ENCODE data around the gene NXPE4. TPM values are rescaled to one million over a fixed set of nuclear protein-coding genes. Genes with fewer than 3 reads are reported as not detected.

NXPE4 gene
- total and polyA plus RNA-seq, 2 of the 8 experiments (the other 6 are each of a cell fraction or from before 2014, with no cell fraction given): not detected

DNA sequence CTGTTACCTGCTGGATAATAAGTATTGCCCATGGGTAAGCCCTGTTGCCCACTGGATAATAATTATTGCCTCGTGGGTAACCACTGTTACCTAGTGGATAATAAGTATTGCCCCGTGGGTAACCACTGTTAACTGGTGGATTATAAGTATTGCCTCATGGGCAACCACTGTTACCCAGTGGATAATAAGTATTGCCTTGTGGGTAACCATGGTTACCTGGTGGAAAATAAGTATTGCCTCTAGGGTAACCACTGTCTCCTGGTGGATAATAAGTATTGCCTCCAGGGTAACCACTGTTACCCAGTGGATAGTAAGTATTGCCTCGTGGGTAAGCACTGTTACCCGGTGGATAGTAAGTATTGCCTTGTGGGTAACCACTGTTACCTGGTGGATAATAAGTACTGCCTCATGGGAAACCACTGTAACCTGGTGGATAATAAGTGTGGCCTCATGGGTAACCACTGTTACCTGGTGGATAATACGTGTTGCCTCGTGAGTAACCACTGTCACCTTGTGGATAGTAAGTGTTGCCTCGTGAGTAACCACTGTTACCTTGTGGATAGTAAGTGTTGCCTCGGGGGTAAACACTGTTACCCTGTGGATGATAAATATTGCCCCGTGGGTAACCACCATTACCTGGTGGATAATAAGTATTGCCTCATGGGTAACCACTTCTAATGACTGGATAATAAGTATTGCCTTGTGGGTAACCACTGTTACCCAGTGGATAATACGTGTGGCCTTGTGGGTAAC is 29.0 kb upstream of the NXPE4 start:
- 86% methylated on average over 10 of the region's 10 CpGs; no CpG with 5 or more reads in 1 of the 2 experiments for WGBS, 2 experiments (ENCODE audit: extremely low coverage in 1 of 2, insufficient coverage in 1 of 2, insufficient read length in 1 of 2, insufficient replicate concordance in 2 of 2, low coverage in 1 of 2, low lambda C conversion rate in 2 of 2, missing lambda C conversion rate in 1 of 2)
- no peaks in the 10 kb centered on the region for H3K79me2 ChIP-seq (ENCODE audit: control insufficient read depth in 1 of 2, insufficient read depth in 2 of 2, low read length in 2 of 2)
- peaks cover 42 to 56% of the 10 kb centered on the region in 2 experiments for H3K9me3 ChIP-seq (ENCODE audit: insufficient read depth in 2 of 2, low read depth in 1 of 2, low read length in 1 of 2)
- no peak overlapping the region for H3K4me2 ChIP-seq (ENCODE audit: insufficient read depth in 1 of 2, low read depth in 2 of 2, low read length in 2 of 2)
- no peaks in the 10 kb centered on the region for H3K23me2 ChIP-seq (ENCODE audit: low read depth, low read length)
- H2BK12ac ChIP-seq (ENCODE audit: low read depth, low read length): no peak overlapping the region
- no peak overlapping the region for H4K8ac ChIP-seq (ENCODE audit: extremely low read depth, insufficient read depth, low read length)
- no peak overlapping the region for H3K9ac ChIP-seq (replicated peaks in 1 of 4; ENCODE audit: extremely low read depth in 1 of 4, low read depth in 3 of 4, low read length in 3 of 4)
- H3K4me3 ChIP-seq (ENCODE audit: extremely low read depth in 1 of 4, insufficient read depth in 2 of 4, low read depth in 3 of 4, low read length in 4 of 4): no peak overlapping the region
- H2BK20ac ChIP-seq (ENCODE audit: low read length): no peak overlapping the region
- H3K18ac ChIP-seq (ENCODE audit: extremely low read depth, low read length): no peak overlapping the region
- no peak overlapping the region for H4K5ac ChIP-seq (ENCODE audit: insufficient read length, low read depth, low read length)
- no peak overlapping the region for H3K23ac ChIP-seq (ENCODE audit: insufficient read length)
- no peaks in the 10 kb centered on the region for H3K4me1 ChIP-seq (replicated peaks in 1 of 4; ENCODE audit: control insufficient read depth in 3 of 4, insufficient read depth in 4 of 4, low read length in 3 of 4)
- H3K27me3 ChIP-seq (replicated peaks in 1 of 4; ENCODE audit: control insufficient read depth in 3 of 4, extremely low read depth in 1 of 4, insufficient read depth in 3 of 4, low read length in 3 of 4): no peaks in the 10 kb centered on the region
- no peak overlapping the region for H2BK15ac ChIP-seq (ENCODE audit: low read length)
- H3K36me3 ChIP-seq (ENCODE audit: control insufficient read depth in 2 of 4, insufficient read depth in 4 of 4, low read length in 3 of 4): peaks cover 0 to 4% (median 0%) of the 10 kb centered on the region in 4 experiments; a peak in 2 of 8 replicates
- no peaks in the 10 kb centered on the region for H4K20me1 ChIP-seq (replicated peaks in 1 of 2; ENCODE audit: control insufficient read depth in 1 of 2, insufficient read depth in 2 of 2, low read length in 2 of 2)
- no peak overlapping the region for H2BK120ac ChIP-seq (replicated peaks; ENCODE audit: low read depth, low read length)
- H3K14ac ChIP-seq (ENCODE audit: insufficient read length): no peak overlapping the region
- H2BK5ac ChIP-seq (ENCODE audit: low read depth, low read length): no peak overlapping the region
- no peak for FAIRE-seq
- ChIA-PET POLR2A (ENCODE audit: partially characterized antibody) (no interaction called here), CTCF (ENCODE audit: partially characterized antibody) (no interaction called here)
- H2AK5ac ChIP-seq (ENCODE audit: low read depth, low read length): no peak overlapping the region
- no peak overlapping the region for H3K4ac ChIP-seq (replicated peaks; ENCODE audit: insufficient read length, low read depth, low read length)
- H3K56ac ChIP-seq (replicated peaks; ENCODE audit: insufficient read length, low read depth, low read length): no peak overlapping the region
- no peak overlapping the region for H3K27ac ChIP-seq (ENCODE audit: low read depth, low read length)
- TF ChIP-seq BRCA1 (IDR thresholded peaks at IDR 0.05; ENCODE audit: low read depth, low read length) (no peak), MAFK (IDR thresholded peaks at IDR 0.05; ENCODE audit: low read depth, low read length) (no peak), JUND (IDR thresholded peaks at IDR 0.05; ENCODE audit: low read length) (no peak), RBBP5 (IDR thresholded peaks at IDR 0.05; ENCODE audit: borderline replicate concordance, low read depth, low read length) (no peak), SRF (IDR thresholded peaks at IDR 0.05; ENCODE audit: low read depth, low read length) (no peak), SIX5 (IDR thresholded peaks at IDR 0.05; ENCODE audit: low read depth, low read length) (no peak)
- H2AFZ ChIP-seq (ENCODE audit: low read length): no peak overlapping the region
- no peak for DNase-seq (ENCODE audit: low read depth in 1 of 2, low spot score in 2 of 2)
- no peaks in the 10 kb centered on the region for H3K79me1 ChIP-seq (ENCODE audit: low read depth, low read length)
- H4K91ac ChIP-seq (replicated peaks; ENCODE audit: insufficient read length, low read length): no peak overlapping the region

All from H1 (cell line).